ENCODE results near the gene TGFA. TPM values are rescaled to one million over a fixed set of nuclear protein-coding genes. Genes with fewer than 3 reads are reported as not detected.

Gene TGFA
- total RNA-seq, 5 donors from 2014 or later (not counting 1 experiment from before 2014, with no cell fraction given) = 1.2 to 8.3 (median 4.5) TPM

DNA sequence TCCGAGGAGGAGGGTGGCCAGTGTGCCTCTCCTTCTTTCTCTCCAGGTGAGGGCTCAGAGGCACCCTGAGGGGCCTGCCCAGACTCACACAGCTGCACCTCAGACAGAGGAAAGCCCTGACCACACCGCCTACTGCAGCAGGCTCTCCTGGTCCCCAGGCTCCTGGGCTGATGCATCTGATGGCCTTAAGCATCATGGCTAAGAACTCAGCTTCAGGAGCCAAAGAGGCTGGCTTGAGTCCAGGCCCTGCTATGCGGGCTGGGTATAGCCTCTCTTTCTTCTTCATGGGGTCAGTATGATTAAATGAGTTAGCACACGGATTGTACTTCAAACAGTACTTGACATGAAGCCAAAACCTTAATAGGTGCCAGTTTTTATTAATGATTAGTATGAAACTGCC, 89.6 kb downstream of the TGFA start:
- H3K27ac ChIP-seq (ENCODE audit: low read length) = no peak overlapping the region
- DNase-seq (no peak), ATAC-seq (replicated peaks in 1 of 4) (no peak)
- H3K9me3 ChIP-seq = no peaks in the 10 kb centered on the region
- no peak overlapping the region for H3K4me3 Mint-ChIP-seq
- no peak overlapping the region for H3K27ac Mint-ChIP-seq
- ChIA-PET CTCF (no interaction called here), POLR2A (no interaction called here)
- peaks cover 0 to 10% (median 0%) of the 10 kb centered on the region in 3 donors for H3K4me1 Mint-ChIP-seq
- H3K27me3 Mint-ChIP-seq = no peaks in the 10 kb centered on the region
- H3K4me3 ChIP-seq (ENCODE audit: control insufficient read depth in 1 of 2, extremely low read depth in 1 of 2, low read length in 1 of 2) = no peak overlapping the region
- H3K4me1 ChIP-seq (ENCODE audit: control insufficient read depth in 1 of 2, extremely low read depth in 1 of 2, insufficient read depth in 2 of 2, low read length in 2 of 2) = peaks cover 0 to 6% of the 10 kb centered on the region in 2 experiments
- H3K36me3 ChIP-seq (ENCODE audit: control insufficient read depth in 2 of 2, extremely low read depth in 1 of 2, insufficient read depth in 1 of 2, low read length in 1 of 2) = peaks cover 0 to 3% of the 10 kb centered on the region in 2 donors
- peaks cover 0 to 2% of the 10 kb centered on the region in 2 experiments for H3K27me3 ChIP-seq (replicated peaks in 1 of 2; ENCODE audit: control insufficient read depth in 2 of 2, extremely low read depth in 1 of 2, insufficient read depth in 2 of 2, low read length in 1 of 2)
- H3K36me3 Mint-ChIP-seq = peaks cover 21% of the 10 kb centered on the region
- 82% methylated on average over 2 of the region's 4 CpGs for WGBS (ENCODE audit: insufficient coverage)
- no peaks in the 10 kb centered on the region for H3K9me3 Mint-ChIP-seq

DNA sequence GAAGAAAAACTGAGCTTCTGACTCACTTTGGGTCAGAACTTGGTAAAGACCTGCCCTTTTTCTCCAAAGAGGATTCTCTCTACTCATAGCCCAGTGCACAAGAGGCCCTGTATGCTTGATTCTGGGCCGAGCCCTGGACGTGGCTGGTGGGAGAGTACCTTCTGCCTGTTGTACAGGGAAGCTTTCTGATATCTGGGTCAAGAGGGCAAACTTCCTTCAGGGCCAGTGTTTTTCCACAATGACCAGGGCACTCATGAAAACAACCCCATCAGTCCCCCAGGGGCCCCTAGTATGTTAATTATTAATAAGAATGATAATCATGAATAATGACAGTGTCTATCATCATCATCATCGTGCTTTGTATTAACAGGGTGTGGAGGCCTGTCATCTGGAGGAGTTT, 90.0 kb downstream of the TGFA start:
- Mint-ChIP-seq H3K4me1 (peaks cover 0 to 6% (median 0%) of the 10 kb centered on the region in 3 donors), H3K27ac (no peak overlapping the region), H3K36me3 (peaks cover 21% of the 10 kb centered on the region), H3K4me3 (no peak overlapping the region), H3K9me3 (no peaks in the 10 kb centered on the region), H3K27me3 (no peaks in the 10 kb centered on the region)
- no CpG with 5 or more reads among the region's 3 CpGs for WGBS (ENCODE audit: insufficient coverage)
- Histone ChIP-seq H3K27me3 (replicated peaks in 1 of 2; ENCODE audit: control insufficient read depth in 2 of 2, extremely low read depth in 1 of 2, insufficient read depth in 2 of 2, low read length in 1 of 2) (peaks cover 0 to 2% of the 10 kb centered on the region in 2 experiments), H3K27ac (ENCODE audit: low read length) (no peak overlapping the region), H3K4me1 (ENCODE audit: control insufficient read depth in 1 of 2, extremely low read depth in 1 of 2, insufficient read depth in 2 of 2, low read length in 2 of 2) (peaks cover 0 to 3% of the 10 kb centered on the region in 2 experiments), H3K36me3 (ENCODE audit: control insufficient read depth in 2 of 2, extremely low read depth in 1 of 2, insufficient read depth in 1 of 2, low read length in 1 of 2) (peaks cover 0 to 3% of the 10 kb centered on the region in 2 donors), H3K4me3 (ENCODE audit: control insufficient read depth in 1 of 2, extremely low read depth in 1 of 2, low read length in 1 of 2) (no peak overlapping the region), H3K9me3 (no peaks in the 10 kb centered on the region)
- DNase-seq = no peak
- no peak for ATAC-seq (replicated peaks in 1 of 4)
- ChIA-PET CTCF (no interaction called here), POLR2A (no interaction called here)

GRCh38 chr2:70461981-70462876, 91.4 kb downstream of the TGFA start:
- Mint-ChIP-seq H3K4me3 (no peak overlapping the region), H3K36me3 (peaks cover 21% of the 10 kb centered on the region), H3K9me3 (no peaks in the 10 kb centered on the region), H3K27ac (no peak overlapping the region), H3K27me3 (no peaks in the 10 kb centered on the region), H3K4me1 (peaks cover 0 to 1% (median under 1%) of the 10 kb centered on the region in 3 donors)
- Histone ChIP-seq H3K36me3 (ENCODE audit: control insufficient read depth in 2 of 2, extremely low read depth in 1 of 2, insufficient read depth in 1 of 2, low read length in 1 of 2) (peaks cover 0 to 3% of the 10 kb centered on the region in 2 donors), H3K4me1 (ENCODE audit: control insufficient read depth in 1 of 2, extremely low read depth in 1 of 2, insufficient read depth in 2 of 2, low read length in 2 of 2) (peaks cover 0 to under 1% of the 10 kb centered on the region in 2 experiments), H3K27ac (ENCODE audit: low read length) (no peak overlapping the region), H3K4me3 (ENCODE audit: control insufficient read depth in 1 of 2, extremely low read depth in 1 of 2, low read length in 1 of 2) (no peak overlapping the region), H3K27me3 (replicated peaks in 1 of 2; ENCODE audit: control insufficient read depth in 2 of 2, extremely low read depth in 1 of 2, insufficient read depth in 2 of 2, low read length in 1 of 2) (peaks cover 0 to 2% of the 10 kb centered on the region in 2 experiments), H3K9me3 (no peaks in the 10 kb centered on the region)
- 77% methylated on average over 13 of the region's 14 CpGs for WGBS (ENCODE audit: insufficient coverage)
- no peak for ATAC-seq (replicated peaks in 1 of 4)
- DNase-seq = no peak
- ChIA-PET POLR2A (no interaction called here), CTCF (no interaction called here)

- Mint-ChIP-seq H3K9me3 (no peaks in the 10 kb centered on the region), H3K36me3 (peaks cover 21% of the 10 kb centered on the region), H3K4me1 (peaks cover under 1 to 9% (median 8%) of the 10 kb centered on the region in 3 donors), H3K27ac (no peak overlapping the region), H3K27me3 (no peaks in the 10 kb centered on the region), H3K4me3 (no peak overlapping the region)
- Histone ChIP-seq H3K9me3 (no peaks in the 10 kb centered on the region), H3K4me3 (ENCODE audit: control insufficient read depth in 1 of 2, extremely low read depth in 1 of 2, low read length in 1 of 2) (no peak overlapping the region), H3K4me1 (ENCODE audit: control insufficient read depth in 1 of 2, extremely low read depth in 1 of 2, insufficient read depth in 2 of 2, low read length in 2 of 2) (peaks cover 5 to 9% of the 10 kb centered on the region in 2 experiments), H3K27ac (ENCODE audit: low read length) (no peak overlapping the region), H3K27me3 (replicated peaks in 1 of 2; ENCODE audit: control insufficient read depth in 2 of 2, extremely low read depth in 1 of 2, insufficient read depth in 2 of 2, low read length in 1 of 2) (peaks cover 0 to 2% of the 10 kb centered on the region in 2 experiments), H3K36me3 (ENCODE audit: control insufficient read depth in 2 of 2, extremely low read depth in 1 of 2, insufficient read depth in 1 of 2, low read length in 1 of 2) (peaks cover 0 to 3% of the 10 kb centered on the region in 2 donors)
- WGBS (ENCODE audit: insufficient coverage) = 60% methylated on average over 2 of the region's 4 CpGs
- ATAC-seq (replicated peaks in 1 of 4) (no peak), DNase-seq (no peak)
- CTCF ChIA-PET = no interaction called here
- POLR2A ChIA-PET = no interaction called here
Observed at GRCh38 chr2:70461414-70461813, 92.2 kb downstream of the TGFA start.

DNA sequence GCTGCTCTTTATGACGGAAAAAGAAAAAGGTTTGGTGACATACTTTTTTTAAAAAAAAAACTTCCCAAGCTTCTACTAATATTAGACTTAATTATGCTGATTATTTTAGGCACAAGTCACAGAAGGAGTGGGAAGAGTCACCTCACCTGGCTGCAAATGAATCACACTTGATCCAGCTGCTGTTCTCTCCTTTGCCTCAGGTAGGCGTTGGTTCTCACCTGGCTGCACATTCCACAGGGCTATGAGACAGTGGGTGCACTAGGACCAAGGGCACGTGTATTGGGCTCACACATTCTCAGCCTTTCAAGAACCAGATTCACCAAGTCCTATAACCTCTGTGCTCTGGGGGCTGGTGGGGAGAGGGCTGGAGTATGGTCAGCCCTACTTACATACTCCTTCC, 93.3 kb downstream of the TGFA start:
- no peak overlapping the region for H3K4me3 ChIP-seq (ENCODE audit: control insufficient read depth in 1 of 2, extremely low read depth in 1 of 2, low read length in 1 of 2)
- peaks cover 0 to 2% of the 10 kb centered on the region in 2 experiments for H3K27me3 ChIP-seq (replicated peaks in 1 of 2; ENCODE audit: control insufficient read depth in 2 of 2, extremely low read depth in 1 of 2, insufficient read depth in 2 of 2, low read length in 1 of 2)
- ChIA-PET CTCF (no interaction called here), POLR2A (no interaction called here)
- no CpG with 5 or more reads among the region's 3 CpGs for WGBS (ENCODE audit: insufficient coverage)
- H3K9me3 Mint-ChIP-seq = no peaks in the 10 kb centered on the region
- peaks cover 9 to 19% (median 16%) of the 10 kb centered on the region in 3 donors for H3K4me1 Mint-ChIP-seq
- H3K27ac ChIP-seq (ENCODE audit: low read length) = no peak overlapping the region
- H3K36me3 Mint-ChIP-seq = peaks cover 21% of the 10 kb centered on the region
- ATAC-seq (replicated peaks in 1 of 4) (no peak), DNase-seq (no peak)
- peaks cover 0 to 3% of the 10 kb centered on the region in 2 donors for H3K36me3 ChIP-seq (ENCODE audit: control insufficient read depth in 2 of 2, extremely low read depth in 1 of 2, insufficient read depth in 1 of 2, low read length in 1 of 2)
- H3K9me3 ChIP-seq = no peaks in the 10 kb centered on the region
- H3K27ac Mint-ChIP-seq = no peak overlapping the region
- no peaks in the 10 kb centered on the region for H3K27me3 Mint-ChIP-seq
- no peak overlapping the region for H3K4me3 Mint-ChIP-seq
- H3K4me1 ChIP-seq (ENCODE audit: control insufficient read depth in 1 of 2, extremely low read depth in 1 of 2, insufficient read depth in 2 of 2, low read length in 2 of 2) = peaks cover 14 to 18% of the 10 kb centered on the region in 2 experiments

- Mint-ChIP-seq H3K4me1 (peaks cover 9 to 19% (median 16%) of the 10 kb centered on the region in 3 donors), H3K36me3 (peaks cover 15% of the 10 kb centered on the region), H3K27ac (no peak overlapping the region), H3K4me3 (no peak overlapping the region), H3K27me3 (no peaks in the 10 kb centered on the region), H3K9me3 (no peaks in the 10 kb centered on the region)
- WGBS (ENCODE audit: insufficient coverage) = 81% methylated on average over 2 of the region's 5 CpGs
- CTCF ChIA-PET = interaction anchor here in 1 of 2 donors (0.6 kb wide), 1 partner anchor 13 kb away, joined by 3 read pairs; no protein-coding TSS in a partner anchor
- ATAC-seq (replicated peaks in 1 of 4) (no peak), DNase-seq (no peak)
- Histone ChIP-seq H3K4me3 (ENCODE audit: control insufficient read depth in 1 of 2, extremely low read depth in 1 of 2, low read length in 1 of 2) (no peak overlapping the region), H3K36me3 (ENCODE audit: control insufficient read depth in 2 of 2, extremely low read depth in 1 of 2, insufficient read depth in 1 of 2, low read length in 1 of 2) (peaks cover 0 to 3% of the 10 kb centered on the region in 2 donors), H3K4me1 (ENCODE audit: control insufficient read depth in 1 of 2, extremely low read depth in 1 of 2, insufficient read depth in 2 of 2, low read length in 2 of 2) (peaks cover 14 to 18% of the 10 kb centered on the region in 2 experiments), H3K9me3 (no peaks in the 10 kb centered on the region), H3K27me3 (replicated peaks in 1 of 2; ENCODE audit: control insufficient read depth in 2 of 2, extremely low read depth in 1 of 2, insufficient read depth in 2 of 2, low read length in 1 of 2) (peaks cover 0 to 2% of the 10 kb centered on the region in 2 experiments), H3K27ac (ENCODE audit: low read length) (no peak overlapping the region)
- POLR2A ChIA-PET = no interaction called here
Observed at GRCh38 chr2:70458661-70459060, 95.0 kb downstream of the TGFA start.

All from T-cell (primary cell).